ENCODE measurements around the gene IL33.
"Not testable (repeated sequence)": the region's sequence is repeated elsewhere in the genome, so short reads cannot be mapped to it uniquely, and the experiment has no call there.

The IL33 gene

GRCh38 chr9:6215562-6215961 lies at the start of gene IL33:
Gene IL33 (plus strand): TSS chr9:6215807. CDS start chr9:6241695, 25,888 bp downstream.
- DNase-seq (ENCODE audit: low read depth) = no peak

GRCh38 chr9:6171667-6172066 lies 43.9 kb upstream of the IL33 start:
- DNase-seq (ENCODE audit: low read depth) = no peak

- no peak for DNase-seq (ENCODE audit: low read depth)
Measured at GRCh38 chr9:6173914-6174313, 41.7 kb upstream of the IL33 start.

- not testable (repeated sequence) for DNase-seq (ENCODE audit: low read depth)
Measured at GRCh38 chr9:6182549-6183226, 32.9 kb upstream of the IL33 start.

- no peak for DNase-seq (ENCODE audit: low read depth)
Measured at GRCh38 chr9:6183227-6183551, 32.4 kb upstream of the IL33 start.

- no peak for DNase-seq (ENCODE audit: low read depth)
Measured at GRCh38 chr9:6183627-6184026, 32.0 kb upstream of the IL33 start.

- no peak for DNase-seq (ENCODE audit: low read depth)
Measured at GRCh38 chr9:6184749-6185645, 30.6 kb upstream of the IL33 start.

GRCh38 chr9:6186691-6187090 lies 28.9 kb upstream of the IL33 start:
- DNase-seq (ENCODE audit: low read depth) = no peak

- DNase-seq (ENCODE audit: low read depth) = no peak
Measured at GRCh38 chr9:6187272-6187671, 28.3 kb upstream of the IL33 start.

GRCh38 chr9:6188466-6188865 lies 27.1 kb upstream of the IL33 start:
- no peak for DNase-seq (ENCODE audit: low read depth)

GRCh38 chr9:6188906-6189305 lies 26.7 kb upstream of the IL33 start:
- DNase-seq (ENCODE audit: low read depth) = no peak

GRCh38 chr9:6194934-6195333 lies 20.7 kb upstream of the IL33 start:
- no peak for DNase-seq (ENCODE audit: low read depth)

GRCh38 chr9:6195714-6196360 lies 19.8 kb upstream of the IL33 start:
- DNase-seq (ENCODE audit: low read depth) = no peak

GRCh38 chr9:6197330-6197729 lies 18.3 kb upstream of the IL33 start:
- no peak for DNase-seq (ENCODE audit: low read depth)

- DNase-seq (ENCODE audit: low read depth) = no peak
Measured at GRCh38 chr9:6198251-6198650, 17.4 kb upstream of the IL33 start.

GRCh38 chr9:6199596-6199995 lies 16.0 kb upstream of the IL33 start:
- DNase-seq (ENCODE audit: low read depth) = no peak

GRCh38 chr9:6200761-6201160 lies 14.8 kb upstream of the IL33 start:
- DNase-seq (ENCODE audit: low read depth) = no peak

- DNase-seq (ENCODE audit: low read depth) = no peak
Measured at GRCh38 chr9:6209966-6210365, 5.6 kb upstream of the IL33 start.

GRCh38 chr9:6212722-6213375 lies 2.8 kb upstream of the IL33 start:
- no peak for DNase-seq (ENCODE audit: low read depth)

GRCh38 chr9:6214434-6214833 lies 1.2 kb upstream of the IL33 start:
- no peak for DNase-seq (ENCODE audit: low read depth)

GRCh38 chr9:6214903-6215302 lies 704 bp upstream of the IL33 start:
- DNase-seq (ENCODE audit: low read depth) = no peak

- no peak for DNase-seq (ENCODE audit: low read depth)
Measured at GRCh38 chr9:6216002-6216401, 395 bp downstream of the IL33 start.

GRCh38 chr9:6216951-6217350 lies 1.3 kb downstream of the IL33 start:
- DNase-seq (ENCODE audit: low read depth) = no peak

All from T-helper 22 cell (primary cell).